ENCODE data around the gene LRRC28.

LRRC28 gene

DNA sequence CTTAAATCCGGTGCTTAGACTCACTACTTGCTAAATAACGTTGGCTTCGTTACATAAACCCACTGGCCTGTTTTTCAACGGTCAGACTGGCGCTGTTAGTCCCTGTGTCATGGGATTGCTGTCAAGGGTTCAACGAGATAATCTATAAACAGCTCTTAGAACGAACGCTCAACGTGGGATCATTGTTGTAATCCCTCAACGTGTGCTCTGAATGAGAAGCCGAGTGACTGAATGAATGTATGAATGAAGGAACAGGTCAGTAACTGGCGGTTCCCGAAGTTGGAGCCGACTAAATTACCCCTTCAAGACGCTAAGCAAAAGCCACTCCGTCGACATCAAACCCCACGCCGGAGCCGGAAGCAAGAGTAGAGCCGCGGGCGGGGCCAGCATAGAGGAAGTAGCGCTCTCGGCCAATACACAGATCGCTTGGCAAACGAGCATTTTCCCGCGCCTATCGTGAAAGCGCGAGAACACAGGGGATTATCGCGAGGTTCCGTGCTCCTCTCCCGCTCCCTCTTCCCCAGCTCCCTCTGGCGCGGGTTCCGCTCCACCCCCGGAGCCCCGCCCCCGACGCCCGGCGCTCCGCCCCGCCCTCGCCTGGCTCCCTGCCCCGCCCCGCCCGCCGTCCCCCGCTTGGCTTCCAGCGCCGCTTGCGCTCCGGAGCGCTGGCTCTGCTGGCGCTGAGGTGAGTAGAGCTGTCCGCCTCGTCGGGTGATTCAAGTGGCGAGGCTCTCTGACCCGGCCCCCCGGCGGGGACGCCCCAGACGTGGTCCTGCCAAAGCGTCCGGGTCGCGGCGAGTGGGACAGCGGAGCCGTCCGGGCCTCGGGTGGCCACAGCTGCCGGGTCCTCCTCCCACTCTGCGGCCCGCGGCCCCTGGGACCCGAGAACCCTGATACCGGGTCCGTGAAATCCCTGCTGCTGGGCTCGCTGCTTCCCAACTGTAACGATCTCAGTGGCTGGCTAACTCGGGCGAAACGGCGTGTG lies at the start of gene LRRC28:
LRRC28 (plus strand) TSS at position 625 of the 985 bp plus-strand sequence. CDS start 4,477 bp downstream, outside the sequence.
- H3K36me3 ChIP-seq (ENCODE audit: control insufficient read depth, insufficient read depth, low read length) = no peaks in the 10 kb centered on the region
- no CpG with 5 or more reads among the region's 90 CpGs for WGBS (ENCODE audit: insufficient coverage, insufficient read length)
- H3K4me3 ChIP-seq (ENCODE audit: low read length) = peak within 1 kb of the TSS; percentile 86
- DNase-seq (ENCODE audit: low read depth, low spot score) = peak; percentile 98
- H3K27me3 ChIP-seq (ENCODE audit: control insufficient read depth, insufficient read depth, low read length) = no peaks in the 10 kb centered on the region
- H3K27ac ChIP-seq (ENCODE audit: low read length) = no peak within 1 kb of the TSS
- no peaks in the 10 kb centered on the region for H3K4me1 ChIP-seq (ENCODE audit: control insufficient read depth, insufficient read depth, low read length)
- H3K9me3 ChIP-seq (ENCODE audit: control insufficient read depth, insufficient read depth, low read length) = no peaks in the 10 kb centered on the region

DNA sequence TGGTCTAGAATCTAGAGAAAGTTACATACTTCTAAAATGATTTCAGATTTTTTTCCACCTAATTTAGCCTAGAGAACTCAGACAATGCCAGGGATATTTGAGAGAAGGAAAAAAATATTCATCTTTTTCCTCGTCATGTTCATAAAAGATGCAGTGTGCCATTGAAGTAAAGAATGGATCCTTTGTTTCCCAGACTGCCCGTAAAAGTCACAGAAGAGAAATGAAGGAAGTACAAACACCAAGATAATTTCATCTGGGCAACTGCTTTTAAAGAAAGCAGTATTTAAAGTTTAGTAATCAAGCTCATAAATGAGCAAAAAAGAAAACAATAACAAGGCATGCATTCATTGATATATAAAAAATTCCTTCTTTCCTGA lies 49.1 kb upstream of the LRRC28 start:
- Histone ChIP-seq H3K27ac (ENCODE audit: low read length) (no peak overlapping the region), H3K36me3 (ENCODE audit: control insufficient read depth, insufficient read depth, low read length) (peaks cover 3% of the 10 kb centered on the region; the same call in 1 of the 2 replicates), H3K4me3 (ENCODE audit: low read length) (no peak overlapping the region), H3K4me1 (ENCODE audit: control insufficient read depth, insufficient read depth, low read length) (no peaks in the 10 kb centered on the region), H3K27me3 (ENCODE audit: control insufficient read depth, insufficient read depth, low read length) (no peaks in the 10 kb centered on the region), H3K9me3 (ENCODE audit: control insufficient read depth, insufficient read depth, low read length) (no peaks in the 10 kb centered on the region)
- WGBS (ENCODE audit: insufficient coverage, insufficient read length) = no CpG with 5 or more reads among the region's 2 CpGs
- DNase-seq (ENCODE audit: low read depth, low spot score) = no peak

DNA sequence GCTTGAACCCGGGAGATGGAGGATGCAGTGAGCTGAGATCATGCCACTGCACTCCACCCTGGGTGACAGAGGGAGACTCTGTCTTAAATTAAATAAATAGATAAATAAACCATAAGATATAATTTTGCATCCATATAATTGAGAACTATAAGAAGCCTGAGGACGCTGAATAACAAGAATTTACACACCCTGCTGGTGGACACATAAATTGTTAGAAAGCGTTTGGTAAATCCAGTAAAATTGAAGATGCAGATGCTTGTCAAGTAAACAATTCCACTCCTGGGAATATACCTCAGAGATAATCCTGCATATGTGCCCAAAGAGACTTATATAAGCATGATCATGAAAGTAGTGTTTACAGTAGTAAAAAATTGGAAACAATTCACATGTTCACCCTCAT lies 43.6 kb upstream of the LRRC28 start:
- Histone ChIP-seq H3K9me3 (ENCODE audit: control insufficient read depth, insufficient read depth, low read length) (no peaks in the 10 kb centered on the region), H3K27ac (ENCODE audit: low read length) (no peak overlapping the region), H3K27me3 (ENCODE audit: control insufficient read depth, insufficient read depth, low read length) (no peaks in the 10 kb centered on the region), H3K4me1 (ENCODE audit: control insufficient read depth, insufficient read depth, low read length) (no peaks in the 10 kb centered on the region), H3K36me3 (ENCODE audit: control insufficient read depth, insufficient read depth, low read length) (no peaks in the 10 kb centered on the region), H3K4me3 (ENCODE audit: low read length) (no peak overlapping the region)
- no CpG with 5 or more reads among the region's 3 CpGs for WGBS (ENCODE audit: insufficient coverage, insufficient read length)
- no peak for DNase-seq (ENCODE audit: low read depth, low spot score)

DNA sequence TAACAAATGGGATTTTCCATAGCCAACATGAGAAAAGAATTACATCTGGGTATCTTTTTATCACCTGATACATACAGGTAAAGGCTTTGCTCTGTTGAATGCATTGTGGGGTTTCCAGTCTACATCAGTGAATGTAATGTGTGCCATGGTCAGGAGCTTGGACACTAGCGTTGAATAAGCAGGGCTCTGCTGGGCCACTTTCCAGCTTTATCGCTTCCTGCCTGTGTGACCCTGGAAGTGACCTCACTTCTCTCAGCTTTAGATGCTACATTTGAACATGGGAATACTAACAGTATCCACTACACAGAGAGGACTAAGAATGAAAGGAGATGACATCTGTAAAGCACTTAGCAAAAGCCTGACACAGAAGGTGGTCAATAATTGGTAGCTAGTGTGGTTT lies 42.0 kb upstream of the LRRC28 start:
- WGBS (ENCODE audit: insufficient coverage, insufficient read length) = no CpG with 5 or more reads among the region's 2 CpGs
- Histone ChIP-seq H3K9me3 (ENCODE audit: control insufficient read depth, insufficient read depth, low read length) (no peaks in the 10 kb centered on the region), H3K36me3 (ENCODE audit: control insufficient read depth, insufficient read depth, low read length) (no peaks in the 10 kb centered on the region), H3K27me3 (ENCODE audit: control insufficient read depth, insufficient read depth, low read length) (no peaks in the 10 kb centered on the region), H3K4me1 (ENCODE audit: control insufficient read depth, insufficient read depth, low read length) (no peaks in the 10 kb centered on the region), H3K27ac (ENCODE audit: low read length) (no peak overlapping the region), H3K4me3 (ENCODE audit: low read length) (no peak overlapping the region)
- no peak for DNase-seq (ENCODE audit: low read depth, low spot score)

DNA sequence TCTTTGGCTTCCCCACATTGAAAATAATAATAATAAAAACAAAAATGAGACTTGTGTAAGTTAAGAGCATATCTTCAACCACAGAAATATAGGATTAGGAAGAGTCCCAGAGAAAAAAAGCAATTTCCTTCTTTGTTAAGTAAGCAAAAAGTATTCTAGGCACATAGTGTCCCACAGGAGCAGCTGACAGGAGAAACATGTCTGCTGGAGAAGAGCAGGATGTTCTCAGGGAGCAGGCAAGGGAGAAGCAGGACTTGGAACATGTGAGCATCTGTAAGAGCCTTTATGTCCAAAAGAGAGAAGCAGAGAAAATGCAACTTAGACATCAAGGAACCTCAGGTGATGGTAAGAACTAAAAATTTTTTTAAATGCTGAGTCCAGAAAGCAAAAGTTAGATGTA lies 40.9 kb upstream of the LRRC28 start:
- H3K4me3 ChIP-seq (ENCODE audit: low read length) = no peak overlapping the region
- no peak overlapping the region for H3K27ac ChIP-seq (ENCODE audit: low read length)
- no peaks in the 10 kb centered on the region for H3K36me3 ChIP-seq (ENCODE audit: control insufficient read depth, insufficient read depth, low read length)
- H3K27me3 ChIP-seq (ENCODE audit: control insufficient read depth, insufficient read depth, low read length) = no peaks in the 10 kb centered on the region
- no peak for DNase-seq (ENCODE audit: low read depth, low spot score)
- no peaks in the 10 kb centered on the region for H3K9me3 ChIP-seq (ENCODE audit: control insufficient read depth, insufficient read depth, low read length)
- no peaks in the 10 kb centered on the region for H3K4me1 ChIP-seq (ENCODE audit: control insufficient read depth, insufficient read depth, low read length)

DNA sequence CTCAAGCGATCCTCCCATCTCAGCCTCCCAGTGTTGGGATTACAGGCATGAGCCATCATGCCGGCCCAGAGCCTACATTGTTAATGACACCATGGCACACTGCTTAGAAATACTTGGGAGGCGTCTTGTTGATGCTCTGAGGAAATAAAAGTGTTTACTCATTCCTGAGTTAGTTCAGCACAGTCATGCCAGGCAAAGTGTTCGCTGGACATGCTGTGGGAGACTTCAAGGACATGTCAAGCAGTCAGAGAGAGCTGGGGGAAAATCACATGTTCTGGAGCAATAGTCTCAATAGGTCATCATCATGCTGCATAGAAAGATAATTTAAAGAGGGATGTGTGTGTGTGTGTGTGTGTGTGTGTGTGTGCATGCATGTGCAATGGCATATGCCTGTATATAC lies 39.4 kb upstream of the LRRC28 start:
- DNase-seq (ENCODE audit: low read depth, low spot score) = no peak
- no peaks in the 10 kb centered on the region for H3K4me1 ChIP-seq (ENCODE audit: control insufficient read depth, insufficient read depth, low read length)
- no CpG with 5 or more reads among the region's 4 CpGs for WGBS (ENCODE audit: insufficient coverage, insufficient read length)

DNA sequence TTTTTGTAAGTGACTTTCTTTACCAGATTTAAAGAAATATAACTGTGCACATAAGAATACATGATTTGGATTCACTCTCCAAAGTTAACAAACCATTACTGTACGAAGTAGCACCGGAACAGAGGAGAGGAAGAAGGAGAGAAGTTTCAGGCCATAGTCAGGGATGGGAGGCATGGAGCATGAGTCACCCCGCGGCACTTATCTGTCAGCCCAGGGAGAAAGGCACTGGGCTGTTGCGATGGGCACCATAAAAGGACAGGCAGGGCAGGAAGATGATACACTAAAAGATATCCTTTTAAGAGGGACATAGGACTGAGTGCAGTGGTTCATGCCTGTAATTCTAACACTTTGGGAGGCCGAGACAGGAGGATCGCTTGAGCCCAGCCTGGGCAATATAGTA lies 38.9 kb upstream of the LRRC28 start:
- H3K4me3 ChIP-seq (ENCODE audit: low read length) = no peak overlapping the region
- no peaks in the 10 kb centered on the region for H3K9me3 ChIP-seq (ENCODE audit: control insufficient read depth, insufficient read depth, low read length)
- DNase-seq (ENCODE audit: low read depth, low spot score) = no peak
- no CpG with 5 or more reads among the region's 7 CpGs for WGBS (ENCODE audit: insufficient coverage, insufficient read length)
- no peaks in the 10 kb centered on the region for H3K4me1 ChIP-seq (ENCODE audit: control insufficient read depth, insufficient read depth, low read length)
- no peak overlapping the region for H3K27ac ChIP-seq (ENCODE audit: low read length)
- H3K27me3 ChIP-seq (ENCODE audit: control insufficient read depth, insufficient read depth, low read length) = no peaks in the 10 kb centered on the region
- H3K36me3 ChIP-seq (ENCODE audit: control insufficient read depth, insufficient read depth, low read length) = no peaks in the 10 kb centered on the region; the same call in 1 of the 2 replicates

More for the DNA sequence above, 39.4 kb upstream of the LRRC28 start:
- Histone ChIP-seq H3K27me3 (ENCODE audit: control insufficient read depth, insufficient read depth, low read length) (no peaks in the 10 kb centered on the region), H3K4me3 (ENCODE audit: low read length) (no peak overlapping the region), H3K27ac (ENCODE audit: low read length) (no peak overlapping the region), H3K9me3 (ENCODE audit: control insufficient read depth, insufficient read depth, low read length) (no peaks in the 10 kb centered on the region), H3K36me3 (ENCODE audit: control insufficient read depth, insufficient read depth, low read length) (no peaks in the 10 kb centered on the region; the same call in 1 of the 2 replicates)

DNA sequence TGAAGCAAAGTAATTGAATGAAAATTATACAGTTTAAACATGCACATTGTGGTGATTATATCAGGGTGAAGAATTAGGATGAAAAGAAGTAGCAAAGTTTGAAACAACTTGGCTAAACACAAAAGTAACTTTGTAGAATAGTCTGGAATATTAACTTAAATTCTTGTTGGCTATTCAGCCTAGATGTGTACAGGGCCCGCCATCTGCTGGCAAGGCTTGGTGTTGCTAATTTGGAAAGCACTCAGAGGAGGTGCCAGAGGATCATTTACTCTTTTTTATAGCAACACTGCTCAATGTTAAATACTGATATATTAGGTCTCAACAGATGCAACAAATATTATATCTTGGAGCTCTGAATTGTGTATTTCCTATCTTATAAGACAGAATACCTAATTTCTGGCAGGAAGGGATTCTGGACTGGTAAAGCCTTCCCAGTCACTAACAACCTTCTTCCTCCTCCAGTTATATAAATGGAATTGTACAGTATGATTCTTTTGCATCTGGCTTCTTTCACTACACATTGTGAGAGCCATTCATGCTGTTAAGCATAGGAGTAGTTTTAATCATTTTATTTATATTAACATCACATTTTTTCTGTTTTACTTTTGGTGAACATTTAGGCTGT lies 38.0 kb upstream of the LRRC28 start:
- Histone ChIP-seq H3K4me1 (ENCODE audit: control insufficient read depth, insufficient read depth, low read length) (no peaks in the 10 kb centered on the region), H3K9me3 (ENCODE audit: control insufficient read depth, insufficient read depth, low read length) (no peaks in the 10 kb centered on the region), H3K4me3 (ENCODE audit: low read length) (no peak overlapping the region), H3K27ac (ENCODE audit: low read length) (no peak overlapping the region), H3K27me3 (ENCODE audit: control insufficient read depth, insufficient read depth, low read length) (no peaks in the 10 kb centered on the region), H3K36me3 (ENCODE audit: control insufficient read depth, insufficient read depth, low read length) (peaks cover 2% of the 10 kb centered on the region; the same call in 1 of the 2 replicates)
- DNase-seq (ENCODE audit: low read depth, low spot score) = peak; percentile 9
- no CpG with 5 or more reads among the region's 1 CpG for WGBS (ENCODE audit: insufficient coverage, insufficient read length)

DNA sequence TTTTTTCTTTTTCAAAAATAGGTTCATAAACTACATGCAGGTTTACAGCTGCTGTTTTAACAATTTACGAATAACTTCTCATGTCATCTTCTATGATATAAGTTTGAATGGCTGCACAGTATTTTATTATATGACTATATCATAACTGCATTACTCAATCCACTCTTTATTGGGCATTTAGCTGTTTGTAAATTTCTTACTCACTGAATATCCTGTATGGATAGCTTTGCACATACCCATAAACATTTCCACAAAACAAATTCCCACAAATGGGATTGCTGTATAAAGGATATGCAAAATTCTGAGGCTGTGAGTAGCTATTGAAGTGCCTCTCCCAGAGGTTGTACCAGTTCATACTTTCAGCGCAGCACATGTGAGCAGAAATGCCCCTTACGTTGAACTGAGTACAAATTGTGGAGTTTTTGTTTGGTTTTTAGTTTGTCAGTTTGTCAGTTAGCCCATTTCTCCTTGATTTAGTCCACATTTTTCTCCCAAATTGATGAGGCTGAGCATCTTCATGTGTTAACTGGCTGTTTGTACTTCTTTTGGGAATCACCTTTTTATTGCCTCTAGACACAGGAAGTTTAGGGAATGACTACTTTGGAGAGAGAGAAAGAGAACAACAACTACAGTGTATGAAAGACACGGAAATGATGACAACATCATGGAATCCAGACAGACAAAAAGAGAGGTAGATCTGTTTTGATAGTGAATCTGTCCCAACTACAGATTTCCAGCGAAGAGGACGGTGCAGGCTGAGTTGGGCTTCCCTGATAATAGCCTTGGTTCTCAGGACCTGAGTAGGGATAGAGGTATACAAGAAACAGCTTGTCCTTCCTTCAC lies 26.7 kb upstream of the LRRC28 start:
- peaks cover 2% of the 10 kb centered on the region; the same call in 1 of the 2 replicates for H3K36me3 ChIP-seq (ENCODE audit: control insufficient read depth, insufficient read depth, low read length)
- no CpG with 5 or more reads among the region's 6 CpGs for WGBS (ENCODE audit: insufficient coverage, insufficient read length)
- no peak for DNase-seq (ENCODE audit: low read depth, low spot score)
- H3K9me3 ChIP-seq (ENCODE audit: control insufficient read depth, insufficient read depth, low read length) = no peaks in the 10 kb centered on the region
- no peaks in the 10 kb centered on the region for H3K4me1 ChIP-seq (ENCODE audit: control insufficient read depth, insufficient read depth, low read length)
- H3K27me3 ChIP-seq (ENCODE audit: control insufficient read depth, insufficient read depth, low read length) = no peaks in the 10 kb centered on the region
- no peak overlapping the region for H3K4me3 ChIP-seq (ENCODE audit: low read length)
- no peak overlapping the region for H3K27ac ChIP-seq (ENCODE audit: low read length)

DNA sequence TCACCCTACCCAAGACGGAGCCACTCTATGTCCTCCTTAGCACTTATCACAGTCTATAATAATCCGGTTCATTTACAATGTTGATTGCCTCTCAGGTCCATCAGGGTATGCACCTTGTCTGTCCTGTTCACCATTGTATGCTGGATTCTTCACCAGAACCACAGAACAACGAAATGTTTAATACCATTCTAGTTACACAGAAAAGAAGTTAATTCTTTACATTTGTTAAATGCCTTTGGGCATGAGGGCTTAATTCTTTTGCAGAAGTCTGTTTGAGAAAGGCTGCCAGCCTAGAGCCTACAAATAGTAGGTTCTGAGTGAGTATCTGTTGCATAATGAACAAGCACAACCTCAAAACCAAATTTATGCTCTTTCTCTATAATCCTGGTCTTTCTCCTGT lies 24.5 kb upstream of the LRRC28 start:
- Histone ChIP-seq H3K9me3 (ENCODE audit: control insufficient read depth, insufficient read depth, low read length) (no peaks in the 10 kb centered on the region), H3K36me3 (ENCODE audit: control insufficient read depth, insufficient read depth, low read length) (peaks cover 2% of the 10 kb centered on the region; the same call in 1 of the 2 replicates), H3K4me3 (ENCODE audit: low read length) (no peak overlapping the region), H3K27ac (ENCODE audit: low read length) (no peak overlapping the region), H3K4me1 (ENCODE audit: control insufficient read depth, insufficient read depth, low read length) (no peaks in the 10 kb centered on the region), H3K27me3 (ENCODE audit: control insufficient read depth, insufficient read depth, low read length) (no peaks in the 10 kb centered on the region)
- DNase-seq (ENCODE audit: low read depth, low spot score) = no peak
- no CpG with 5 or more reads among the region's 3 CpGs for WGBS (ENCODE audit: insufficient coverage, insufficient read length)

Data from iPS DF 6.9 (cell line).